ENCODE data around the gene TMEM39B. TPM values are rescaled to one million over a fixed set of nuclear protein-coding genes. Genes with fewer than 3 reads are reported as not detected.
"Not testable (repeated sequence)": the region's sequence is repeated elsewhere in the genome, so short reads cannot be mapped to it uniquely, and the experiment has no call there.

TMEM39B gene
- total RNA-seq, 1 experiment from 2014 or later: 22.8 TPM

- H3K9me3 ChIP-seq (ENCODE audit: control insufficient read depth in 1 of 2, insufficient read depth in 1 of 2, low read depth in 1 of 2, low read length in 2 of 2); H3K36me3 ChIP-seq (ENCODE audit: control insufficient read depth in 1 of 2, insufficient read depth in 2 of 2, low read length in 2 of 2); H3K4me3 ChIP-seq (replicated peaks in 1 of 2; ENCODE audit: low read depth in 1 of 2, low read length in 2 of 2); H4K20me1 ChIP-seq (ENCODE audit: insufficient read depth); ATAC-seq; intact Hi-C loops (cut with micrococcal nuclease); DNase-seq (ENCODE audit: low read depth, low spot score); H3K9ac ChIP-seq (ENCODE audit: low read length); RAD21 ChIA-PET (ENCODE audit: low non-redundant PET in 1 of 2, low total read pairs in 2 of 2, uncharacterized antibody in 2 of 2, unreplicated experiment in 2 of 2); H3K9me2 ChIP-seq (ENCODE audit: insufficient read depth); CTCF ChIA-PET; POLR2A ChIA-PET; H2AFZ ChIP-seq (ENCODE audit: low read depth, low read length, poor library complexity, severe bottlenecking); H3K27me3 ChIP-seq (ENCODE audit: insufficient read depth, low read length); BruUV-seq (replicated peaks): not testable (repeated sequence)
- Histone ChIP-seq H3K4me1 (ENCODE audit: control insufficient read depth in 1 of 2, insufficient read depth in 2 of 2, low read length in 2 of 2) (peaks cover 39 to 60% of the 10 kb centered on the region in 2 experiments), H3K27ac (ENCODE audit: low read depth, low read length) (peak overlapping the region; percentile 71), H3K79me2 (ENCODE audit: insufficient read depth, low read length) (peaks cover 87% of the 10 kb centered on the region), H3K4me2 (ENCODE audit: low read length) (peak overlapping the region; percentile 48)
Measured at GRCh38 chr1:32133950-32134280, 61.2 kb downstream of the TMEM39B start.

- ChIA-PET CTCF (no interaction called here), RAD21 (ENCODE audit: low non-redundant PET in 1 of 2, low total read pairs in 2 of 2, uncharacterized antibody in 2 of 2, unreplicated experiment in 2 of 2) (no interaction called here), POLR2A (no interaction called here)
- Histone ChIP-seq H3K36me3 (ENCODE audit: control insufficient read depth in 1 of 2, insufficient read depth in 2 of 2, low read length in 2 of 2) (no peaks in the 10 kb centered on the region), H3K79me2 (ENCODE audit: insufficient read depth, low read length) (peaks cover 88% of the 10 kb centered on the region), H3K9ac (ENCODE audit: low read length) (no peak overlapping the region), H3K27ac (ENCODE audit: low read depth, low read length) (no peak overlapping the region), H2AFZ (ENCODE audit: low read depth, low read length, poor library complexity, severe bottlenecking) (no peak overlapping the region), H3K4me3 (replicated peaks in 1 of 2; ENCODE audit: low read depth in 1 of 2, low read length in 2 of 2) (no peak overlapping the region), H3K4me1 (ENCODE audit: control insufficient read depth in 1 of 2, insufficient read depth in 2 of 2, low read length in 2 of 2) (peaks cover 41 to 55% of the 10 kb centered on the region in 2 experiments), H3K4me2 (ENCODE audit: low read length) (no peak overlapping the region), H3K9me2 (ENCODE audit: insufficient read depth) (no peaks in the 10 kb centered on the region), H3K9me3 (ENCODE audit: control insufficient read depth in 1 of 2, insufficient read depth in 1 of 2, low read depth in 1 of 2, low read length in 2 of 2) (no peaks in the 10 kb centered on the region), H3K27me3 (ENCODE audit: insufficient read depth, low read length) (no peaks in the 10 kb centered on the region), H4K20me1 (ENCODE audit: insufficient read depth) (no peaks in the 10 kb centered on the region; the same call in 1 of the 2 replicates)
- intact Hi-C loops (cut with micrococcal nuclease): no loop called here
- no TSS peak for BruUV-seq (replicated peaks)
- no peak for ATAC-seq
- no peak for DNase-seq (ENCODE audit: low read depth, low spot score)
- TF ChIP-seq EZH2phosphoT487 (IDR thresholded peaks at IDR 0.05; ENCODE audit: borderline replicate concordance) (no peak), FOSL1 (IDR thresholded peaks at IDR 0.05; ENCODE audit: low read depth) (no peak), ZBTB33 (IDR thresholded peaks at IDR 0.05; ENCODE audit: extremely low read depth, insufficient replicate concordance, low read length) (no peak), POLR2A (IDR thresholded peaks at IDR 0.05; ENCODE audit: borderline replicate concordance, extremely low read depth, insufficient read depth, insufficient read length) (no peak), POLR2AphosphoS5 (IDR thresholded peaks at IDR 0.05; ENCODE audit: low read depth, low read length) (no peak), REST (IDR thresholded peaks at IDR 0.05; ENCODE audit: low read depth) (no peak), EGR1 (IDR thresholded peaks at IDR 0.05; ENCODE audit: low read depth) (no peak), CEBPB (IDR thresholded peaks at IDR 0.05; ENCODE audit: low read depth) (no peak), SP1 (IDR thresholded peaks at IDR 0.05; ENCODE audit: low read depth) (no peak), CBX3 (IDR thresholded peaks at IDR 0.05; ENCODE audit: low read depth) (no peak), RAD21 (IDR thresholded peaks at IDR 0.05; ENCODE audit: low read depth) (no peak), TCF7L2 (IDR thresholded peaks at IDR 0.05; ENCODE audit: borderline replicate concordance, extremely low read depth, insufficient read depth, insufficient read length) (no peak), JUND (IDR thresholded peaks at IDR 0.05) (no peak), MAX (IDR thresholded peaks at IDR 0.05) (no peak), SRF (IDR thresholded peaks at IDR 0.05; ENCODE audit: low read depth) (no peak)
Measured at GRCh38 chr1:32137111-32137510, 64.4 kb downstream of the TMEM39B start.

Data from HCT116 (cell line).